ENCODE measurements around the gene DARS1.
A peak's percentile ranks its signal among the peaks of the same experiment; 100 is the strongest.

DARS1 gene

DNA sequence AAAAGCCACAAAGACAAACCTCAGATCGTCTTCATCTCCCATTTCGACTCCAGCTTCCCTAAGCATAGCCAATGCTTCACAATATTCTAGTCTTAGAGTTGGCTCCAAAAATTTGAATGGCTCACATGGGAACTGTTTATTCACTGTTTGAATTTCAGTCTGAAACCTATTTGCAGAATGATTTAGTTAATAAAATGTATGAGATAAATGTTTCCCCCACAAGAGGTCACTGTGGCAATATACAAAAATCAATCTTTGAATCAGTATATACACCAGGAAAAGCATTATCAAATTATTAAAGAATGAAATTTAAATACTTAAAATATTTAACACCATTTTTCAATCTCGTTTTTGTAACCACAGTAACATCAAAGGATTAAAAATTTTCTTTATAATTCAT lies 69.2 kb downstream of the DARS1 start:
- H3K27ac ChIP-seq (ENCODE audit: extremely low read depth, low read depth, low read length): no peak overlapping the region
- ChIA-PET CTCF (interaction anchor here (0.5 to 2.6 kb wide), 8 partner anchors 8 to 1922 kb away, joined by 3 to 13 read pairs (median 4); no protein-coding TSS in a partner anchor), POLR2A (no interaction called here)
- no peaks in the 10 kb centered on the region for H3K4me1 ChIP-seq (ENCODE audit: control insufficient read depth, insufficient read depth, low read length)
- H3K4me3 ChIP-seq (ENCODE audit: low read depth, low read length): no peak overlapping the region
- no peak for TF ChIP-seq ZNF202 (tag by site-specific recombination; IDR thresholded peaks at IDR 0.05; ENCODE audit: borderline replicate concordance)
- TF ChIP-seq ZNF654 (tag by site-specific recombination; IDR thresholded peaks at IDR 0.05; ENCODE audit: low read depth): peak; percentile 41
- no peaks in the 10 kb centered on the region for H3K9me3 ChIP-seq (ENCODE audit: control insufficient read depth, insufficient read depth, low read depth, low read length)
- H3K36me3 ChIP-seq (ENCODE audit: control insufficient read depth in 2 of 2, insufficient read depth in 1 of 2, low read length in 2 of 2): peaks cover 34% of the 10 kb centered on the region in 2 experiments

GRCh38 chr2:135914485-135914884 lies 70.9 kb downstream of the DARS1 start:
- TF ChIP-seq ZNF621 (tag by site-specific recombination; IDR thresholded peaks at IDR 0.05) (no peak), ZFP69B (tag by site-specific recombination; IDR thresholded peaks at IDR 0.05) (no peak), KLF8 (tag by site-specific recombination; IDR thresholded peaks at IDR 0.05) (no peak), HOXC10 (CRISPR knock-in tag; IDR thresholded peaks at IDR 0.05) (no peak), ZNF510 (tag by site-specific recombination; IDR thresholded peaks at IDR 0.05; ENCODE audit: insufficient replicate concordance) (no peak), EGR2 (tag by site-specific recombination; IDR thresholded peaks at IDR 0.05; ENCODE audit: low read depth) (no peak), ZNF561 (tag by site-specific recombination; IDR thresholded peaks at IDR 0.05; ENCODE audit: borderline replicate concordance) (no peak)
- ChIA-PET POLR2A (no interaction called here), CTCF (interaction anchor here (0.6 to 2.4 kb wide), 31 partner anchors 8 to 1919 kb away, joined by 3 to 65 read pairs (median 4); no protein-coding TSS in a partner anchor)
- no peaks in the 10 kb centered on the region for H3K9me3 ChIP-seq (ENCODE audit: control insufficient read depth, insufficient read depth, low read depth, low read length)
- no peak overlapping the region for H3K27ac ChIP-seq (ENCODE audit: extremely low read depth, low read depth, low read length)
- no peak overlapping the region for H3K4me3 ChIP-seq (ENCODE audit: low read depth, low read length)
- H3K36me3 ChIP-seq (ENCODE audit: control insufficient read depth in 2 of 2, insufficient read depth in 1 of 2, low read length in 2 of 2): peaks cover 42 to 49% of the 10 kb centered on the region in 2 experiments
- no peaks in the 10 kb centered on the region for H3K4me1 ChIP-seq (ENCODE audit: control insufficient read depth, insufficient read depth, low read length)

DNA sequence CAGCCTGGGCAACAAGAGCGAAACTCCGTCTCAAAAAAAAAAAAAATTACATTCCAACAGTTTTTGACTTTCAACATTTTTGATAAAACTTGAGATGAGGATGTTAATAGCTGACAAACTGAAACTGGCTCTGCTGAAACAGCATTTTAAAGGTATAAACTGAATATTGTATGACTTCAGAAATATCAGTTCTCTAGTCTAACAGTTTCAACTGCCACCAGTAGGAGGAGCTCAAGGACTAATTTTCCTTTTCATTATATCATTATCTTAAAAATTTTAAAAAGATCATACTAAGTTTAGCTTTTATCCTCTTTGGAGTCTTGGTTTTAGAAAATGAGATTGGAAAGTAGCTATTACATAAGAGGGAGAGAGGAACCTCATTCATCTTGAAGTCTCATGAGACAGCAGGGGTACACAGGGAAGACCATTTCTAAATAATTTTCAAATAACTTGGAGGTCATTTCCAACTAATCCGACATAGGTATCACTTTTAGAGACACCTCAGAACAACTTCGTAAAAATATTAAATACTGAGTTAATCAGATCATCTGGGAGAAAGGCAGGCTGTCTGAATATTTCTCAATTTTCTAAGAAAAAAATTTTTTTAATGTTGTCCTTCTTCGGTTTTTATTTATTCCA lies 71.6 kb downstream of the DARS1 start:
- Histone ChIP-seq H3K4me3 (ENCODE audit: low read depth, low read length) (no peak overlapping the region), H3K9me3 (ENCODE audit: control insufficient read depth, insufficient read depth, low read depth, low read length) (no peaks in the 10 kb centered on the region), H3K27ac (ENCODE audit: extremely low read depth, low read depth, low read length) (no peak overlapping the region), H3K36me3 (ENCODE audit: control insufficient read depth in 2 of 2, insufficient read depth in 1 of 2, low read length in 2 of 2) (peaks cover 47 to 49% of the 10 kb centered on the region in 2 experiments), H3K4me1 (ENCODE audit: control insufficient read depth, insufficient read depth, low read length) (no peaks in the 10 kb centered on the region)
- TF ChIP-seq ZNF768 (tag by site-specific recombination; IDR thresholded peaks at IDR 0.05) (no peak), ZNF654 (tag by site-specific recombination; IDR thresholded peaks at IDR 0.05; ENCODE audit: low read depth) (peak; percentile 49)
- CTCF ChIA-PET: interaction anchor here (0.6 to 2.4 kb wide), 50 partner anchors 9 to 1926 kb away, joined by 3 to 65 read pairs (median 4); no protein-coding TSS in a partner anchor
- POLR2A ChIA-PET: interaction anchor here (0.7 kb wide), 1 partner anchor 470 kb away, joined by 4 read pairs; no protein-coding TSS in a partner anchor

DNA sequence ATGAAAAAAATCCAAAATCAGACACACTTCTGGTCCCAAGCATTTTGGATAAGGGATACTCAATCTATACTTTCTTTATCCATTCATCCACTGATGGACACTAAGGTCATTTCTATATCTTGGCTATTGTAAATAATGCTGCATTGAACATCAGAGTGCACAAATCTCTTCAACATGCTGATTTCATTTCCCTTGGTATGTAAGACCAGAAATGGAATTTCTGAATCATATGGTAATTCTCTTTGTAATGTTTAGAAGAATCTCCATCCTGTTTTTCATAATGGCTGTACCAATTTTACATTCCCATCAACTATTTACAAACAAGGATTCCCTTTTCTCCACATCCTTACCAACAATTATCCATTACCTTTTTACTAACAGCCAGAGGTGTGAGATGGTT lies 75.5 kb downstream of the DARS1 start:
- H3K4me3 ChIP-seq (ENCODE audit: low read depth, low read length): no peak overlapping the region
- no peaks in the 10 kb centered on the region for H3K9me3 ChIP-seq (ENCODE audit: control insufficient read depth, insufficient read depth, low read depth, low read length)
- H3K4me1 ChIP-seq (ENCODE audit: control insufficient read depth, insufficient read depth, low read length): no peaks in the 10 kb centered on the region
- ChIA-PET CTCF (no interaction called here), POLR2A (no interaction called here)
- TF ChIP-seq BCL11B (tag by site-specific recombination; IDR thresholded peaks at IDR 0.05; ENCODE audit: low read depth): no peak
- TF ChIP-seq ZNF433 (tag by site-specific recombination; IDR thresholded peaks at IDR 0.05; ENCODE audit: low read depth): no peak
- TF ChIP-seq ZNF132 (tag by site-specific recombination; IDR thresholded peaks at IDR 0.05; ENCODE audit: borderline replicate concordance): no peak
- no peak overlapping the region for H3K27ac ChIP-seq (ENCODE audit: extremely low read depth, low read depth, low read length)
- H3K36me3 ChIP-seq (ENCODE audit: control insufficient read depth in 2 of 2, insufficient read depth in 1 of 2, low read length in 2 of 2): peaks cover 52 to 62% of the 10 kb centered on the region in 2 experiments

GRCh38 chr2:135905679-135906078 lies 79.7 kb downstream of the DARS1 start:
- ChIA-PET POLR2A (no interaction called here), CTCF (no interaction called here)
- H3K27ac ChIP-seq (ENCODE audit: extremely low read depth, low read depth, low read length): no peak overlapping the region
- H3K9me3 ChIP-seq (ENCODE audit: control insufficient read depth, insufficient read depth, low read depth, low read length): no peaks in the 10 kb centered on the region
- H3K36me3 ChIP-seq (ENCODE audit: control insufficient read depth in 2 of 2, insufficient read depth in 1 of 2, low read length in 2 of 2): peaks cover 31 to 38% of the 10 kb centered on the region in 2 experiments
- no peaks in the 10 kb centered on the region for H3K4me1 ChIP-seq (ENCODE audit: control insufficient read depth, insufficient read depth, low read length)
- H3K4me3 ChIP-seq (ENCODE audit: low read depth, low read length): no peak overlapping the region
- TF ChIP-seq ZNF707 (tag by site-specific recombination; IDR thresholded peaks at IDR 0.05) (no peak), ZNF514 (tag by site-specific recombination; IDR thresholded peaks at IDR 0.05) (no peak), ZNF658 (tag by site-specific recombination; IDR thresholded peaks at IDR 0.05) (no peak), ZNF701 (tag by site-specific recombination; IDR thresholded peaks at IDR 0.05) (no peak), GFI1B (tag by site-specific recombination; IDR thresholded peaks at IDR 0.05) (no peak)
- TF ChIP-seq, protein P1, sequence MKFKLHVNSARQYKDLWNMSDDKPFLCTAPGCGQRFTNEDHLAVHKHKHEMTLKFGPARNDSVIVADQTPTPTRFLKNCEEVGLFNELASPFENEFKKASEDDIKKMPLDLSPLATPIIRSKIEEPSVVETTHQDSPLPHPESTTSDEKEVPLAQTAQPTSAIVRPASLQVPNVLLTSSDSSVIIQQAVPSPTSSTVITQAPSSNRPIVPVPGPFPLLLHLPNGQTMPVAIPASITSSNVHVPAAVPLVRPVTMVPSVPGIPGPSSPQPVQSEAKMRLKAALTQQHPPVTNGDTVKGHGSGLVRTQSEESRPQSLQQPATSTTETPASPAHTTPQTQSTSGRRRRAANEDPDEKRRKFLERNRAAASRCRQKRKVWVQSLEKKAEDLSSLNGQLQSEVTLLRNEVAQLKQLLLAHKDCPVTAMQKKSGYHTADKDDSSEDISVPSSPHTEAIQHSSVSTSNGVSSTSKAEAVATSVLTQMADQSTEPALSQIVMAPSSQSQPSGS (tag by site-specific recombination; IDR thresholded peaks at IDR 0.05; ENCODE audit: low read depth): peak; percentile 66
- TF ChIP-seq, protein P2, sequence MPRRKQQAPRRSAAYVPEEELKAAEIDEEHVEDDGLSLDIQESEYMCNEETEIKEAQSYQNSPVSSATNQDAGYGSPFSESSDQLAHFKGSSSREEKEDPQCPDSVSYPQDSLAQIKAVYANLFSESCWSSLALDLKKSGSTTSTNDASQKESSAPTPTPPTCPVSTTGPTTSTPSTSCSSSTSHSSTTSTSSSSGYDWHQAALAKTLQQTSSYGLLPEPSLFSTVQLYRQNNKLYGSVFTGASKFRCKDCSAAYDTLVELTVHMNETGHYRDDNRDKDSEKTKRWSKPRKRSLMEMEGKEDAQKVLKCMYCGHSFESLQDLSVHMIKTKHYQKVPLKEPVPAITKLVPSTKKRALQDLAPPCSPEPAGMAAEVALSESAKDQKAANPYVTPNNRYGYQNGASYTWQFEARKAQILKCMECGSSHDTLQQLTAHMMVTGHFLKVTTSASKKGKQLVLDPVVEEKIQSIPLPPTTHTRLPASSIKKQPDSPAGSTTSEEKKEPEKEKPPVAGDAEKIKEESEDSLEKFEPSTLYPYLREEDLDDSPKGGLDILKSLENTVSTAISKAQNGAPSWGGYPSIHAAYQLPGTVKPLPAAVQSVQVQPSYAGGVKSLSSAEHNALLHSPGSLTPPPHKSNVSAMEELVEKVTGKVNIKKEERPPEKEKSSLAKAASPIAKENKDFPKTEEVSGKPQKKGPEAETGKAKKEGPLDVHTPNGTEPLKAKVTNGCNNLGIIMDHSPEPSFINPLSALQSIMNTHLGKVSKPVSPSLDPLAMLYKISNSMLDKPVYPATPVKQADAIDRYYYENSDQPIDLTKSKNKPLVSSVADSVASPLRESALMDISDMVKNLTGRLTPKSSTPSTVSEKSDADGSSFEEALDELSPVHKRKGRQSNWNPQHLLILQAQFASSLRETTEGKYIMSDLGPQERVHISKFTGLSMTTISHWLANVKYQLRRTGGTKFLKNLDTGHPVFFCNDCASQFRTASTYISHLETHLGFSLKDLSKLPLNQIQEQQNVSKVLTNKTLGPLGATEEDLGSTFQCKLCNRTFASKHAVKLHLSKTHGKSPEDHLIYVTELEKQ (tag by site-specific recombination; IDR thresholded peaks at IDR 0.05; ENCODE audit: borderline replicate concordance): no peak

Data from HEK293 (cell line).